ENCODE data around the gene CST8.
"Not testable (repeated sequence)": the region's sequence is repeated elsewhere in the genome, so short reads cannot be mapped to it uniquely, and the experiment has no call there.

CST8 gene

GRCh38 chr20:23456873-23457272 is 34.0 kb upstream of the CST8 start:
- no peaks in the 10 kb centered on the region for H3K79me2 ChIP-seq (ENCODE audit: insufficient read depth, low read length)
- H2AFZ ChIP-seq (ENCODE audit: low read length), result peak overlapping the region; percentile 89
- H3K27me3 ChIP-seq (ENCODE audit: insufficient read depth, low read length, poor library complexity, severe bottlenecking), result no peaks in the 10 kb centered on the region
- H3K36me3 ChIP-seq (ENCODE audit: insufficient read depth, low read length), result no peaks in the 10 kb centered on the region
- no peaks in the 10 kb centered on the region for H3K9me2 ChIP-seq (replicated peaks; ENCODE audit: low read depth, low read length)
- TF ChIP-seq EZH2phosphoT487 (IDR thresholded peaks at IDR 0.05; ENCODE audit: borderline replicate concordance), result no peak
- TF ChIP-seq, protein P1, sequence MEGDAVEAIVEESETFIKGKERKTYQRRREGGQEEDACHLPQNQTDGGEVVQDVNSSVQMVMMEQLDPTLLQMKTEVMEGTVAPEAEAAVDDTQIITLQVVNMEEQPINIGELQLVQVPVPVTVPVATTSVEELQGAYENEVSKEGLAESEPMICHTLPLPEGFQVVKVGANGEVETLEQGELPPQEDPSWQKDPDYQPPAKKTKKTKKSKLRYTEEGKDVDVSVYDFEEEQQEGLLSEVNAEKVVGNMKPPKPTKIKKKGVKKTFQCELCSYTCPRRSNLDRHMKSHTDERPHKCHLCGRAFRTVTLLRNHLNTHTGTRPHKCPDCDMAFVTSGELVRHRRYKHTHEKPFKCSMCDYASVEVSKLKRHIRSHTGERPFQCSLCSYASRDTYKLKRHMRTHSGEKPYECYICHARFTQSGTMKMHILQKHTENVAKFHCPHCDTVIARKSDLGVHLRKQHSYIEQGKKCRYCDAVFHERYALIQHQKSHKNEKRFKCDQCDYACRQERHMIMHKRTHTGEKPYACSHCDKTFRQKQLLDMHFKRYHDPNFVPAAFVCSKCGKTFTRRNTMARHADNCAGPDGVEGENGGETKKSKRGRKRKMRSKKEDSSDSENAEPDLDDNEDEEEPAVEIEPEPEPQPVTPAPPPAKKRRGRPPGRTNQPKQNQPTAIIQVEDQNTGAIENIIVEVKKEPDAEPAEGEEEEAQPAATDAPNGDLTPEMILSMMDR (conservative IDR thresholded peaks at IDR 0.05; ENCODE audit: low read length), result no peak
- H3K9me3 ChIP-seq (ENCODE audit: insufficient read depth, low read depth, low read length), result no peaks in the 10 kb centered on the region
- no peak overlapping the region for H3K9ac ChIP-seq (ENCODE audit: low read depth, low read length, poor library complexity, severe bottlenecking)
- no peaks in the 10 kb centered on the region for H3F3A ChIP-seq (ENCODE audit: low read depth)
- H4K20me1 ChIP-seq (ENCODE audit: insufficient read depth, low read length, poor library complexity, severe bottlenecking), result no peaks in the 10 kb centered on the region
- H3K4me2 ChIP-seq (ENCODE audit: low read depth, low read length, poor library complexity, severe bottlenecking), result peak overlapping the region; percentile 71
- H3K4me3 ChIP-seq (ENCODE audit: low read length, poor library complexity, severe bottlenecking), result peak overlapping the region; percentile 35
- H3K4me1 ChIP-seq (ENCODE audit: insufficient read depth, low read length, poor library complexity, severe bottlenecking), result peaks cover 24% of the 10 kb centered on the region

GRCh38 chr20:23459461-23460150 is 31.3 kb upstream of the CST8 start:
- H2AFZ ChIP-seq (ENCODE audit: low read length), result 0 out of 2 replicates have a peak overlapping the region, but pooled peaks have one; percentile 29
- H3K4me2 ChIP-seq (ENCODE audit: low read depth, low read length, poor library complexity, severe bottlenecking), result no peak overlapping the region
- no peaks in the 10 kb centered on the region for H3K27me3 ChIP-seq (ENCODE audit: insufficient read depth, low read length, poor library complexity, severe bottlenecking)
- TF ChIP-seq EZH2phosphoT487 (IDR thresholded peaks at IDR 0.05; ENCODE audit: borderline replicate concordance), result no peak
- H3K4me3 ChIP-seq (ENCODE audit: low read length, poor library complexity, severe bottlenecking), result no peak overlapping the region
- H3K9me2 ChIP-seq (replicated peaks; ENCODE audit: low read depth, low read length), result no peaks in the 10 kb centered on the region
- H3K9ac ChIP-seq (ENCODE audit: low read depth, low read length, poor library complexity, severe bottlenecking), result no peak overlapping the region
- no peaks in the 10 kb centered on the region for H3K36me3 ChIP-seq (ENCODE audit: insufficient read depth, low read length)
- no peaks in the 10 kb centered on the region for H3F3A ChIP-seq (ENCODE audit: low read depth)
- no peaks in the 10 kb centered on the region for H3K9me3 ChIP-seq (ENCODE audit: insufficient read depth, low read depth, low read length)
- H3K79me2 ChIP-seq (ENCODE audit: insufficient read depth, low read length), result no peaks in the 10 kb centered on the region
- peaks cover 20% of the 10 kb centered on the region for H3K4me1 ChIP-seq (ENCODE audit: insufficient read depth, low read length, poor library complexity, severe bottlenecking)
- H4K20me1 ChIP-seq (ENCODE audit: insufficient read depth, low read length, poor library complexity, severe bottlenecking), result no peaks in the 10 kb centered on the region

- no peaks in the 10 kb centered on the region for H3K27me3 ChIP-seq (ENCODE audit: insufficient read depth, low read length, poor library complexity, severe bottlenecking)
- no peaks in the 10 kb centered on the region for H4K20me1 ChIP-seq (ENCODE audit: insufficient read depth, low read length, poor library complexity, severe bottlenecking)
- H3K4me2 ChIP-seq (ENCODE audit: low read depth, low read length, poor library complexity, severe bottlenecking), result no peak overlapping the region
- H3K4me3 ChIP-seq (ENCODE audit: low read length, poor library complexity, severe bottlenecking), result no peak overlapping the region
- no peak overlapping the region for H2AFZ ChIP-seq (ENCODE audit: low read length)
- no peaks in the 10 kb centered on the region for H3K36me3 ChIP-seq (ENCODE audit: insufficient read depth, low read length)
- H3K9me3 ChIP-seq (ENCODE audit: insufficient read depth, low read depth, low read length), result peaks cover 5% of the 10 kb centered on the region; the same call in 1 of the 2 replicates
- peaks cover 11% of the 10 kb centered on the region for H3K4me1 ChIP-seq (ENCODE audit: insufficient read depth, low read length, poor library complexity, severe bottlenecking)
- H3K9me2 ChIP-seq (replicated peaks; ENCODE audit: low read depth, low read length), result no peaks in the 10 kb centered on the region
- no peak for TF ChIP-seq EZH2phosphoT487 (IDR thresholded peaks at IDR 0.05; ENCODE audit: borderline replicate concordance)
- TF ChIP-seq, protein P1 (conservative IDR thresholded peaks at IDR 0.05; ENCODE audit: low read length), result no peak
- no peaks in the 10 kb centered on the region for H3K79me2 ChIP-seq (ENCODE audit: insufficient read depth, low read length)
- no peaks in the 10 kb centered on the region for H3F3A ChIP-seq (ENCODE audit: low read depth)
- no peak overlapping the region for H3K9ac ChIP-seq (ENCODE audit: low read depth, low read length, poor library complexity, severe bottlenecking)
Measured at GRCh38 chr20:23461180-23461579, 29.7 kb upstream of the CST8 start.

DNA sequence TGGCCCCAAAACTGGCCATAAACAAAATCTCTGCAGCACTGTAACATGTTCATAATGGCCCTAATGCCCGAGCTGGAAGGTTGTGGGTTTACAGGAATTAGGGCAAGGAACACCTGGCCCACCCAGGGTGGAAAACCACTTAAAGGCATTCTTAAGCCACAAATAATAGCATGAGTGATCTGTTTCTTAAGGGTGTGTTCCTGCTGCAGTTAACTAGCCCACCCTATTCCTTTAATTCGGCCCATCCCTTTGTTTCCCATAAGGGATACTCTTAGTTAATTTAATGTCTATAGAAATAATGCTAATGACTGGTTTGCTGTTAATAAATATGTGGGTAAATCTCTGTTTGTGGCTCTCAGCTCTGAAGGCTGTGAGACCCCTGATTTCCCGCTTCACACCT is 24.0 kb upstream of the CST8 start:
- H3K36me3 ChIP-seq (ENCODE audit: insufficient read depth, low read length); H3K27me3 ChIP-seq (ENCODE audit: insufficient read depth, low read length, poor library complexity, severe bottlenecking); H4K20me1 ChIP-seq (ENCODE audit: insufficient read depth, low read length, poor library complexity, severe bottlenecking); H3K4me1 ChIP-seq (ENCODE audit: insufficient read depth, low read length, poor library complexity, severe bottlenecking); H3F3A ChIP-seq (ENCODE audit: low read depth); H3K4me3 ChIP-seq (ENCODE audit: low read length, poor library complexity, severe bottlenecking); H3K4me2 ChIP-seq (ENCODE audit: low read depth, low read length, poor library complexity, severe bottlenecking); H3K9me2 ChIP-seq (replicated peaks; ENCODE audit: low read depth, low read length); H2AFZ ChIP-seq (ENCODE audit: low read length); H3K79me2 ChIP-seq (ENCODE audit: insufficient read depth, low read length); H3K9ac ChIP-seq (ENCODE audit: low read depth, low read length, poor library complexity, severe bottlenecking); H3K9me3 ChIP-seq (ENCODE audit: insufficient read depth, low read depth, low read length): not testable (repeated sequence)

DNA sequence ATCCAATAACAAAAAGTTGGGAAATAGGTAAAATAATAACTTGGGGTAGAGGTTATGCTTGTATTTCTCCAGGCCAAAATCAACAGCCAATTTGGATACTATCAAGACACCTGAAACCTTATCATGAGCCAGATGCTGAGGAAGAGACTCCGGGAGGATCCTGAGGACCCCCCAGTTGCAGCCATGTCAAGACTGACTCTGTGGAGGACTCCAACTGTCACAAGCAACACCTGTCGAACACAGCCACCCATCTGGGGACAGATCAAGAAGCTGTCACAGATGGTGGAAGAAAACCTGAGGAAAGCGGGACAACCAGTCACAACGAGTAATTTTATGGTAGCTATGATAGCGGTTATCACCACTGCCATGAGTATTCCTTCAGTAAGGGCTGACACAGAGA is 18.6 kb upstream of the CST8 start:
- not testable (repeated sequence) for H3K4me1 ChIP-seq (ENCODE audit: insufficient read depth, low read length, poor library complexity, severe bottlenecking); H3K9me2 ChIP-seq (replicated peaks; ENCODE audit: low read depth, low read length); H3K4me2 ChIP-seq (ENCODE audit: low read depth, low read length, poor library complexity, severe bottlenecking); H2AFZ ChIP-seq (ENCODE audit: low read length); H3K36me3 ChIP-seq (ENCODE audit: insufficient read depth, low read length); H3K4me3 ChIP-seq (ENCODE audit: low read length, poor library complexity, severe bottlenecking); H3K27me3 ChIP-seq (ENCODE audit: insufficient read depth, low read length, poor library complexity, severe bottlenecking); H3K9me3 ChIP-seq (ENCODE audit: insufficient read depth, low read depth, low read length); H3K79me2 ChIP-seq (ENCODE audit: insufficient read depth, low read length); H3K9ac ChIP-seq (ENCODE audit: low read depth, low read length, poor library complexity, severe bottlenecking); H3F3A ChIP-seq (ENCODE audit: low read depth); H4K20me1 ChIP-seq (ENCODE audit: insufficient read depth, low read length, poor library complexity, severe bottlenecking)

DNA sequence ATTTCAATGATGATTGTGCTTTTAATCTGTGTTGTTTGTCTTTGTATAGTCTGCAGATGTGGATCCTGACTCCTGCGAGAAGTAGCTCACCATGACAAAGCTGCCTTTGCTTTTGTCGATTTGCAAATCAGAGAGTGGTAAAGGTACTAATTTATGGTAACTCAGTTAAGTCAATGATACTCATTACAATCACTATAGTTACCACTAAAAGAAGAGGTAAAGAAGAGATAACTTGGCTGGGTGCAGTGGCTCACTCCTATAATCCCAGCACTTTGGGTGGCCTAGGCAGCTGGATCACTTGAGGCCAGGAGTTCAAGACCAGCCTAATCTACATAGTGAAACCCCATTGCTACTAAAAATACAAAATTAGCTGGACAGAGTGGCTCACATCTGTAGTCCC is 17.6 kb upstream of the CST8 start:
- H3K9me3 ChIP-seq (ENCODE audit: insufficient read depth, low read depth, low read length); H3K4me1 ChIP-seq (ENCODE audit: insufficient read depth, low read length, poor library complexity, severe bottlenecking); H3K27me3 ChIP-seq (ENCODE audit: insufficient read depth, low read length, poor library complexity, severe bottlenecking); H3K4me3 ChIP-seq (ENCODE audit: low read length, poor library complexity, severe bottlenecking); H4K20me1 ChIP-seq (ENCODE audit: insufficient read depth, low read length, poor library complexity, severe bottlenecking); H3K9ac ChIP-seq (ENCODE audit: low read depth, low read length, poor library complexity, severe bottlenecking); H3K9me2 ChIP-seq (replicated peaks; ENCODE audit: low read depth, low read length); H3F3A ChIP-seq (ENCODE audit: low read depth); H3K4me2 ChIP-seq (ENCODE audit: low read depth, low read length, poor library complexity, severe bottlenecking); H3K79me2 ChIP-seq (ENCODE audit: insufficient read depth, low read length); H3K36me3 ChIP-seq (ENCODE audit: insufficient read depth, low read length); H2AFZ ChIP-seq (ENCODE audit: low read length): not testable (repeated sequence)

Data from Loucy (cell line).